ENCODE results near the gene PLCB2.

The PLCB2 gene

DNA sequence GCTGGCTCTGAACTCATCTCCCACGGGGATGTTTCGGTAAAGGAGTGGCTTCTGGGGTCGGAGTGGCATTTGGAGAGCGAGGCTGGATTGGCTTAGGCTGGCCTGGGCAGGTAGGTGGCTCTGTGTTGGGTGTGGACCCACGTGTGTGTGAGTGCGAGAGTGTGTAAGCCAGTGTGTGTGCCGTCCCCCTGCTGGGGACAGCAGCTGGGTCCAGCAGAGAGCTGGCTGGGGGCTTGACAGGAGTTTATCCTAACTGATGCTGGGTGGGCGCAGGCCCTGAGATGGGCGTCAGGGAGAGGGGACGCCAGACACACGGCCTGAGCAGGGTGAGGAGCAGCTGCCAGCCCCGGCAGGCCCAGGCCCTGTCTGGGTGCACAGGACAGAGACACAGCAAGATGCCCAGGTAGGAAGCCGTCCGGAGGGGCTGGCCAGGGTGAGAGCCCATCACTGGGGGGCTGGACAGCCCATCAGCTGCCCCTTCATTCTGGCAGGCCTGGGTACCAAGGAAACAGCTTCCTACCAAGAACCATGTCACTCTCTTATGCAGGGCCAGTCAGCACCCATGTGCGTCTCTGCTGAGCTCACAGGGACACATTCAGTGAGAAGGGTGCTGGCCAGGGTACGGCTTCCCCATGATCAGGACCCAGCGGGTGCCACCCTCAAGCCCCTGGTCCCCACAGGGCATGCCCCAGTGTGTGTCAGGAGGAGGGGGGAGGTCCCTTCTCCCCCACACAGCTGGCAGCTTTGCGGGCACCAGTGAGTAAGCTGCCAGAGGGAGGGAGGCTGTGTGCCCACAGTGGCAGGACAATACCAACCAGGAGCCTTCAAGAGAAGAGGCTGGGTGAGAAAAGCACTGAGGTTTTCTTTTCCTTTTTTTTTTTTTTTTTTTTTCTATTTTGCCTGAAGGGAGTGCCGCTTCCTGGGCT lies 67.8 kb downstream of the PLCB2 start:
- H3K4me1 ChIP-seq, result no peaks in the 10 kb centered on the region
- H3K27me3 ChIP-seq (ENCODE audit: control insufficient read depth, insufficient read depth, low read length), result no peaks in the 10 kb centered on the region
- H3K4me3 ChIP-seq (ENCODE audit: low read depth, low read length), result peak overlapping the region; percentile 35
- H3K9me3 ChIP-seq (ENCODE audit: control insufficient read depth, low read length), result no peaks in the 10 kb centered on the region
- peak overlapping the region; percentile 44 for H3K4me2 ChIP-seq (ENCODE audit: low read length)
- TF ChIP-seq, protein P1, sequence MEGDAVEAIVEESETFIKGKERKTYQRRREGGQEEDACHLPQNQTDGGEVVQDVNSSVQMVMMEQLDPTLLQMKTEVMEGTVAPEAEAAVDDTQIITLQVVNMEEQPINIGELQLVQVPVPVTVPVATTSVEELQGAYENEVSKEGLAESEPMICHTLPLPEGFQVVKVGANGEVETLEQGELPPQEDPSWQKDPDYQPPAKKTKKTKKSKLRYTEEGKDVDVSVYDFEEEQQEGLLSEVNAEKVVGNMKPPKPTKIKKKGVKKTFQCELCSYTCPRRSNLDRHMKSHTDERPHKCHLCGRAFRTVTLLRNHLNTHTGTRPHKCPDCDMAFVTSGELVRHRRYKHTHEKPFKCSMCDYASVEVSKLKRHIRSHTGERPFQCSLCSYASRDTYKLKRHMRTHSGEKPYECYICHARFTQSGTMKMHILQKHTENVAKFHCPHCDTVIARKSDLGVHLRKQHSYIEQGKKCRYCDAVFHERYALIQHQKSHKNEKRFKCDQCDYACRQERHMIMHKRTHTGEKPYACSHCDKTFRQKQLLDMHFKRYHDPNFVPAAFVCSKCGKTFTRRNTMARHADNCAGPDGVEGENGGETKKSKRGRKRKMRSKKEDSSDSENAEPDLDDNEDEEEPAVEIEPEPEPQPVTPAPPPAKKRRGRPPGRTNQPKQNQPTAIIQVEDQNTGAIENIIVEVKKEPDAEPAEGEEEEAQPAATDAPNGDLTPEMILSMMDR (IDR thresholded peaks at IDR 0.05), result no peak
- no peaks in the 10 kb centered on the region for H3K79me2 ChIP-seq
- H3K9ac ChIP-seq, result no peak overlapping the region
- peak overlapping the region; percentile 85 for H2AFZ ChIP-seq
- no peak overlapping the region for H3K27ac ChIP-seq
- H3K36me3 ChIP-seq (ENCODE audit: control insufficient read depth, insufficient read depth, low read length), result no peaks in the 10 kb centered on the region

DNA sequence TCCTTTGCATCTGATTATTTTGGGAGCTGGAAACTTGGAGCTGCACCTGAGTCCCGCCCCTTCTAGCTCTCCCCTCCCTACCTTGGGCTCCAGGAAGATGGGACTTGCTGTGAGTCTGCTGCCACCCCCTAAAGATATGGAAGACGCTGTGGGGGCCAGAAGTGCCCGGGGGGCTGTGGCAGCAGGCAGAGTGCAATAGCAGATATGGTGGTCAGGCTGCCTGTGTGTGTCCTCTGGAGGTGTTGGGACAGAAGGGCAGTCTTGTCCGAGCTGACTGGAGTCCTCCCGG lies 68.4 kb downstream of the PLCB2 start:
- no peak overlapping the region for H3K27ac ChIP-seq
- H2AFZ ChIP-seq, result peak overlapping the region; percentile 85
- H3K4me1 ChIP-seq, result no peaks in the 10 kb centered on the region
- H3K79me2 ChIP-seq, result no peaks in the 10 kb centered on the region
- peak overlapping the region; percentile 44 for H3K4me2 ChIP-seq (ENCODE audit: low read length)
- peak overlapping the region; percentile 35 for H3K4me3 ChIP-seq (ENCODE audit: low read depth, low read length)
- no peaks in the 10 kb centered on the region for H3K36me3 ChIP-seq (ENCODE audit: control insufficient read depth, insufficient read depth, low read length)
- no peaks in the 10 kb centered on the region for H3K27me3 ChIP-seq (ENCODE audit: control insufficient read depth, insufficient read depth, low read length)
- H3K9ac ChIP-seq, result no peak overlapping the region
- no peaks in the 10 kb centered on the region for H3K9me3 ChIP-seq (ENCODE audit: control insufficient read depth, low read length)
- TF ChIP-seq, protein P1 (IDR thresholded peaks at IDR 0.05), result no peak

DNA sequence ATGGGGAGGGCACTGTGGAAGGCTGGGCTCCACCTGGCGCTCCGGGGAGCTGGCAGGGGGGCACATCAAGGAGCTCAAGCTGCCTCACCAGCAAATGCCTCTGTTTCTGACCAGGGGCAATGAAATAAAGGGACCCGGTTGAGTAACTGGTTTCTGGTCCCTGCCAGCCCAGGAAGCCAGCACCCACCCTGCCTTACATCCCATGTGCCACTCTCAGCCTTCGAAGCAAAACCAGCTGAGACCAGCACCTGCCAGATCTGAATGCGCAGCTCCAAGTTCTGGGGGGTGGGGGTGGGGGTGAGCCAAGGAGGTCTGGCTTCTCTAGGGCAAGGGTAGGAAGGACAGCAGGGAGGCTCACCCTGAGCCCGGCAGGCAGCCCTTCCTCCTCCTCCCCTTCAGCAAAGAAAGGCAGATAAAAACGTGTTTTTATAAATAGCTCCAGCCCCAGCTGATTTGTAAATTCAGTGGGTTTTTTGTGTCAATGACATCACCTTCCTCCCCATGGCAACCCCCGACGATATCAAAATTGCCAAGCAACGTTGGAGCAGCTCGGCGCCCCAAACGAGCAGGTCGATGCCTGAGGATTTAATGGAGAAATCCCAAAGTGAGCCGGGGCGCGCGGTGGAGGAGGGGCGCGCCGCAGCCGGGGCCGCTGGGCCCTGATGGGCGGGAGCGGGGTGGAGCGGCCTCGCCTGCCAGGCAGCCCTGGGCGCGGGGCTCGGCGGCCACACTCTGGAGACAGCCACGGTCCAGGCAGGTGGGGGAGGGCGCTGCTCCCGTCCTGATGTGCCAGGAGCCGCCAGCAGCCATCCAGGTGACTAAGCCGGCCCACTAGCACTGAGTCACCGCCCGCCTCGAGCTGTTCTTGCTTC lies 69.0 kb downstream of the PLCB2 start, which contains the start of gene PAK6:
Gene PAK6, plus strand, starts transcription at position 532 of the 872 bp plus-strand sequence. CDS start 25,723 bp downstream, outside the sequence.
- Histone ChIP-seq H3K27me3 (ENCODE audit: control insufficient read depth, insufficient read depth, low read length) (no peaks in the 10 kb centered on the region), H3K9ac (no peak within 1 kb of the TSS), H3K79me2 (no peaks in the 10 kb centered on the region), H2AFZ (peak within 1 kb of the TSS; percentile 85), H3K27ac (no peak within 1 kb of the TSS), H3K4me3 (ENCODE audit: low read depth, low read length) (peak within 1 kb of the TSS; percentile 35), H3K4me2 (ENCODE audit: low read length) (peak within 1 kb of the TSS; percentile 44), H3K9me3 (ENCODE audit: control insufficient read depth, low read length) (no peaks in the 10 kb centered on the region), H3K36me3 (ENCODE audit: control insufficient read depth, insufficient read depth, low read length) (no peaks in the 10 kb centered on the region), H3K4me1 (no peaks in the 10 kb centered on the region)
- TF ChIP-seq, protein P1 (IDR thresholded peaks at IDR 0.05), result no peak

Measured in parathyroid adenoma (tissue), 2 donors.